Suppressor macrophage treated with lipopolysaccharide for 4 hours (primary cell): ENCODE results near the gene TDRD12.
A peak's percentile ranks its signal among the peaks of the same experiment; 100 is the strongest.

Experiments used
- DNase-seq: peaks from one replicate; pipeline ENCODE4 v3.0.0-alpha.2; 2020

The TDRD12 gene

GRCh38 chr19:32719611-32720059 lies at the start of gene TDRD12:
TDRD12 (plus strand) TSS chr19:32719767; CDS start chr19:32720073, 306 bp downstream.
- no peak for DNase-seq

- DNase-seq, result peak; percentile 19
These were observed 47.5 kb upstream of the TDRD12 start for GRCh38 chr19:32671883-32672593.

GRCh38 chr19:32672841-32673240 lies 46.7 kb upstream of the TDRD12 start:
- no peak for DNase-seq

- no peak for DNase-seq
These were observed 46.0 kb upstream of the TDRD12 start for GRCh38 chr19:32673573-32673972.

- DNase-seq, result peak; percentile 28
These were observed 45.2 kb upstream of the TDRD12 start for GRCh38 chr19:32674153-32674930.

GRCh38 chr19:32674931-32675719 lies 44.4 kb upstream of the TDRD12 start, which contains the start of gene ANKRD27:
ANKRD27 (minus strand) TSS chr19:32675180; CDS start chr19:32659015, 16,165 bp downstream.
- DNase-seq, result peak; percentile 100

GRCh38 chr19:32675720-32676185 lies 43.8 kb upstream of the TDRD12 start, which contains the start of gene RGS9BP:
RGS9BP (plus strand) TSS chr19:32675848; CDS start chr19:32676264, 416 bp downstream.
- DNase-seq, result peak; percentile 85

GRCh38 chr19:32676186-32676894 lies 43.2 kb upstream of the TDRD12 start:
- DNase-seq, result no peak

GRCh38 chr19:32676895-32677359 lies 42.6 kb upstream of the TDRD12 start:
- no peak for DNase-seq

- DNase-seq, result no peak
These were observed 41.9 kb upstream of the TDRD12 start for GRCh38 chr19:32677657-32678056.

GRCh38 chr19:32680986-32681385 lies 38.6 kb upstream of the TDRD12 start:
- peak; percentile 12 for DNase-seq

GRCh38 chr19:32682317-32682716 lies 37.2 kb upstream of the TDRD12 start:
- DNase-seq, result no peak

GRCh38 chr19:32686847-32687475 lies 32.6 kb upstream of the TDRD12 start:
- no peak for DNase-seq

GRCh38 chr19:32687681-32688080 lies 31.9 kb upstream of the TDRD12 start:
- no peak for DNase-seq

- peak; percentile 54 for DNase-seq
These were observed 31.3 kb upstream of the TDRD12 start for GRCh38 chr19:32688311-32688710.

- peak; percentile 81 for DNase-seq
These were observed 28.1 kb upstream of the TDRD12 start, which contains the start of gene NUDT19 for GRCh38 chr19:32691291-32691951. NUDT19 (plus strand) TSS chr19:32691821; CDS start chr19:32691961, 140 bp downstream.

GRCh38 chr19:32691952-32692726 lies 27.4 kb upstream of the TDRD12 start:
- DNase-seq, result peak; percentile 88

- no peak for DNase-seq
These were observed 26.9 kb upstream of the TDRD12 start for GRCh38 chr19:32692727-32693061.

GRCh38 chr19:32693151-32694108 lies 26.1 kb upstream of the TDRD12 start:
- peak; percentile 30 for DNase-seq
